WERI-Rb-1 (cell line): ENCODE measurements around the gene JAZF1.

Source experiments
- DNase-seq: peaks from one replicate; pipeline ENCODE4 v3.0.0-alpha.2; 2020
- H3K27ac ChIP-seq: fragments of 250-450 bp; sonication (Bioruptor Pico); 2 replicates; pipeline ENCODE4 v1.5.1; 2020; ENCODE audit warnings: mild to moderate bottlenecking, moderate library complexity
- H3K27me3 ChIP-seq: fragments of 250-450 bp; sonication (Bioruptor Pico); 2 replicates; pipeline ENCODE4 v1.5.1; 2021; ENCODE audit warnings: mild to moderate bottlenecking, low read depth, moderate library complexity; ENCODE audit not compliant: insufficient read depth, severe bottlenecking
- H3K36me3 ChIP-seq: fragments of 250-450 bp; sonication (Bioruptor Pico); 2 replicates; pipeline ENCODE4 v1.5.1; 2020; ENCODE audit warnings: mild to moderate bottlenecking, moderate library complexity
- H3K4me3 ChIP-seq: 2 replicates; pipeline ENCODE4 v1.5.1; 2011; ENCODE audit warnings: low read depth, mild to moderate bottlenecking, control low read depth, low read length
- H3K9me3 ChIP-seq: fragments of 250-450 bp; sonication (Bioruptor Pico); 2 replicates; pipeline ENCODE4 v1.5.1; 2021; ENCODE audit warnings: mild to moderate bottlenecking, moderate library complexity; ENCODE audit not compliant: severe bottlenecking
- TF ChIP-seq, protein P1 (sequence below): IDR thresholded peaks from 2 replicates; pipeline ENCODE4 v1.5.1; 2011; ENCODE audit warnings: low read depth, mild to moderate bottlenecking, control low read depth, inconsistent platforms, low read length

Gene JAZF1

DNA sequence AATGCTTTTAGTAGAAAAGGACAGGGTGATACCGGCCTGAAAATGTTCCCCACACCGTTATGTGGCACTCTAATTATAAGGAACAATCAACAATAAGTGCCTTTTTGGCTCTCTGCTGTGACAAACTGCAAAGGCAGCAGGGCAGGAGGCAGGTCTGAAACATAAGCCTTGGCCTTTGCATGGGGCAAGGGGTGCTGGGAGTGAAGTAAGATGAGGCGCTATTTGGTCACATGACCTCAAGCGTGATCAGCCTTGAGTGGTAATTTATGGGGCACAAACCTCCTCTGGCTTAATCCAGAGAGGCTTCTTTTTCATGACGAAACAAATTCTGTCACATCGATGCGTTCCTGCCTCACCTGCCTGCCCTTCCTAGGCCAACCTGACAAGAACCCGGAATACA, 237.9 kb downstream of the JAZF1 start:
- Histone ChIP-seq H3K9me3 (no peaks in the 10 kb centered on the region), H3K27ac (no peak overlapping the region), H3K27me3 (no peaks in the 10 kb centered on the region), H3K36me3 (no peaks in the 10 kb centered on the region), H3K4me3 (no peak overlapping the region)
- TF ChIP-seq, protein P1, sequence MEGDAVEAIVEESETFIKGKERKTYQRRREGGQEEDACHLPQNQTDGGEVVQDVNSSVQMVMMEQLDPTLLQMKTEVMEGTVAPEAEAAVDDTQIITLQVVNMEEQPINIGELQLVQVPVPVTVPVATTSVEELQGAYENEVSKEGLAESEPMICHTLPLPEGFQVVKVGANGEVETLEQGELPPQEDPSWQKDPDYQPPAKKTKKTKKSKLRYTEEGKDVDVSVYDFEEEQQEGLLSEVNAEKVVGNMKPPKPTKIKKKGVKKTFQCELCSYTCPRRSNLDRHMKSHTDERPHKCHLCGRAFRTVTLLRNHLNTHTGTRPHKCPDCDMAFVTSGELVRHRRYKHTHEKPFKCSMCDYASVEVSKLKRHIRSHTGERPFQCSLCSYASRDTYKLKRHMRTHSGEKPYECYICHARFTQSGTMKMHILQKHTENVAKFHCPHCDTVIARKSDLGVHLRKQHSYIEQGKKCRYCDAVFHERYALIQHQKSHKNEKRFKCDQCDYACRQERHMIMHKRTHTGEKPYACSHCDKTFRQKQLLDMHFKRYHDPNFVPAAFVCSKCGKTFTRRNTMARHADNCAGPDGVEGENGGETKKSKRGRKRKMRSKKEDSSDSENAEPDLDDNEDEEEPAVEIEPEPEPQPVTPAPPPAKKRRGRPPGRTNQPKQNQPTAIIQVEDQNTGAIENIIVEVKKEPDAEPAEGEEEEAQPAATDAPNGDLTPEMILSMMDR, result no peak
- DNase-seq, result no peak

- TF ChIP-seq, protein P1, result no peak
- DNase-seq, result no peak
- H3K36me3 ChIP-seq, result no peaks in the 10 kb centered on the region
Observed at GRCh38 chr7:27941522-27941921, 239.1 kb downstream of the JAZF1 start.

GRCh38 chr7:27940341-27940740, 240.3 kb downstream of the JAZF1 start:
- H3K9me3 ChIP-seq, result no peaks in the 10 kb centered on the region
- TF ChIP-seq, protein P1, result no peak
- H3K27ac ChIP-seq, result no peak overlapping the region
- H3K4me3 ChIP-seq, result no peak overlapping the region
- no peak for DNase-seq
- H3K36me3 ChIP-seq, result no peaks in the 10 kb centered on the region
- no peaks in the 10 kb centered on the region for H3K27me3 ChIP-seq

More at GRCh38 chr7:27941522-27941921, 239.1 kb downstream of the JAZF1 start:
- H3K4me3 ChIP-seq, result no peak overlapping the region
- no peaks in the 10 kb centered on the region for H3K27me3 ChIP-seq
- no peaks in the 10 kb centered on the region for H3K9me3 ChIP-seq
- H3K27ac ChIP-seq, result no peak overlapping the region

DNA sequence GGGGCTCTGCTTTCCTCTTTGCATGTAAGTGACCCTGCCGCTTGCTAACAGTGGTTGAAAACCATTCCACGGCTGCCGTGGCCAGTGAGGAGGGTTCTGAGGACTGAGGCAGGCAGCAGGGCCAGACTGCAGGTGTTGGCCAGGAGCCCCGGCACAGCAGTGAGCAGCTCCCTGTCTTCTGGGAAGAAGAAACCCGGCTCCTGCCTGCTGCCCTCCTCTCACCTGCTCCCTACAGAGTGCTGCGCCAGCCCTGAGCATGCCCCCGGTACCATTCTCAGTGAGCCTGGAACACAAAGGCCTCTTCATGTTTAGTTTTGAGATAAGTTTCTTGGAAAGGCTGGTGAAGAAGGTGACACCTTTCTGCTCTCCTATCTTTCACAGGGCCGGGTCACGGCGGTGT, 240.7 kb downstream of the JAZF1 start:
- TF ChIP-seq, protein P1, result no peak

DNA sequence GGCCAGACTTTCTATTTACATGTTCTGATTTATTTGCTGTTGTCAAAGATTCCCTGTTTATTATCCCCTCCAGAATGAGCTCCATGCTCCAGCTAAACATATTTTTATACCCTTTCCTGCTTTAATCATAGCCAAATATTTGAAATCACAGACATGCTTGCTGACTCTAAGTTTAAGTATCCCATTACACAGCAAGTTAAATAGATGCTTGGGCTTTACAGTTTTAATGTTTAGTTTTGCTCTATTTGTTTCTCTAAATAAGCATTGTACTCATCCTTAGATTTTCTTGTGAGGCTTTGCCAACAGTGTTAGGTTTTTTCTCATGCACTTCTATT, 243.9 kb downstream of the JAZF1 start:
- H3K9me3 ChIP-seq, result no peaks in the 10 kb centered on the region
- TF ChIP-seq, protein P1, result no peak
- no peak overlapping the region for H3K27ac ChIP-seq
- no peak for DNase-seq
- no peaks in the 10 kb centered on the region for H3K27me3 ChIP-seq
- no peaks in the 10 kb centered on the region for H3K36me3 ChIP-seq
- H3K4me3 ChIP-seq, result no peak overlapping the region

More for the DNA sequence above, 240.7 kb downstream of the JAZF1 start:
- Histone ChIP-seq H3K36me3 (no peaks in the 10 kb centered on the region), H3K27me3 (no peaks in the 10 kb centered on the region), H3K9me3 (no peaks in the 10 kb centered on the region), H3K4me3 (no peak overlapping the region), H3K27ac (no peak overlapping the region)
- DNase-seq, result no peak

- H3K9me3 ChIP-seq, result no peaks in the 10 kb centered on the region
- no peaks in the 10 kb centered on the region for H3K36me3 ChIP-seq
- TF ChIP-seq, protein P1, result no peak
- no peak overlapping the region for H3K27ac ChIP-seq
- DNase-seq, result no peak
- H3K4me3 ChIP-seq, result no peak overlapping the region
- H3K27me3 ChIP-seq, result no peaks in the 10 kb centered on the region
Observed at GRCh38 chr7:27936047-27936767, 244.4 kb downstream of the JAZF1 start.
